RWPE2 (cell line): ENCODE data around the gene RNF20.
"Not testable (repeated sequence)": the region's sequence is repeated elsewhere in the genome, so short reads cannot be mapped to it uniquely, and the experiment has no call there.

Experiments
- ATAC-seq: fragments of 200-7000 bp; cut with Tn5 transposase; 3 replicates; pipeline ENCODE4 v1.9.1; 2021; ENCODE audit warnings: low read depth
- DNase-seq: peaks from one replicate; pipeline ENCODE4 v3.0.0-alpha.2; 2020; ENCODE audit warnings: low spot score
- H3K27ac ChIP-seq: fragments of 450-650 bp; 2 replicates; pipeline ENCODE4 v1.5.1; 2017; ENCODE audit warnings: mild to moderate bottlenecking; ENCODE audit not compliant: poor library complexity, severe bottlenecking
- H3K27me3 ChIP-seq: fragments of 250-450 bp; sonication (Bioruptor Pico); 2 replicates; pipeline ENCODE4 v1.5.1; 2021; ENCODE audit warnings: mild to moderate bottlenecking, moderate library complexity; ENCODE audit not compliant: insufficient read depth, poor library complexity, severe bottlenecking
- H3K36me3 ChIP-seq: fragments of 250-450 bp; sonication (Bioruptor Pico); 2 replicates; pipeline ENCODE4 v1.5.1; 2020; ENCODE audit warnings: low read depth, mild to moderate bottlenecking, moderate library complexity
- H3K4me1 ChIP-seq: fragments of 250-450 bp; sonication (Bioruptor Pico); 2 replicates; pipeline ENCODE4 v1.5.1; 2021; ENCODE audit warnings: mild to moderate bottlenecking, moderate library complexity; ENCODE audit not compliant: insufficient read depth, poor library complexity, severe bottlenecking
- H3K4me3 ChIP-seq: fragments of 250-450 bp; sonication (Bioruptor Pico); 2 replicates; pipeline ENCODE4 v1.5.1; 2021; ENCODE audit warnings: mild to moderate bottlenecking, moderate library complexity; ENCODE audit not compliant: severe bottlenecking
- H3K9me3 ChIP-seq: fragments of 250-450 bp; sonication (Bioruptor Pico); 2 replicates; pipeline ENCODE4 v1.5.1; 2021; ENCODE audit warnings: mild to moderate bottlenecking, moderate library complexity; ENCODE audit not compliant: severe bottlenecking
- TF ChIP-seq, protein P1 (sequence below): fragments of 450-650 bp; IDR thresholded peaks from one replicate; pipeline ENCODE4 v1.5.1; 2017; ENCODE audit warnings: mild to moderate bottlenecking, moderate library complexity; ENCODE audit not compliant: poor library complexity, severe bottlenecking

Gene RNF20

DNA sequence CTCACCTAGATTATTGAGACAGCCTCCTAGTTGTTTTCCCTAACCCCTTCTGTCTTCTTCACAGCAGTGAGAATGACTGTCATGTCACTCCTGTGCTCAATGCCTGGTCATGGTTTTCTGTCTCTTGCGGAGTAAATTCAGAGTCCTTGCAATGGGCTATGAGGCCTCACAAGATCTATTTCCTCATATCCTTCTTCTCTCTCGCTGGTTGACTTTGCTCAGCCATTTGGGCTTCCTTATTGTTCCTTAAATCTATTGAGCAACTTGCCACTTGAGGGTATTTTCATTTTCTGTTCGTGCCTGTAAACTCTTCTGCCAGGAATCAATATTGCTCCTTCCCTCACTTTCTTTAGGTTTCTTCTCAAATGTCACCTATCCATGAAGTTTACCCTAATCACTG is 52.1 kb downstream of the RNF20 start:
- no peaks in the 10 kb centered on the region for H3K36me3 ChIP-seq
- ATAC-seq = no peak
- no peak overlapping the region for H3K4me3 ChIP-seq
- no peaks in the 10 kb centered on the region for H3K9me3 ChIP-seq
- no peak overlapping the region for H3K27ac ChIP-seq
- TF ChIP-seq, protein P1, sequence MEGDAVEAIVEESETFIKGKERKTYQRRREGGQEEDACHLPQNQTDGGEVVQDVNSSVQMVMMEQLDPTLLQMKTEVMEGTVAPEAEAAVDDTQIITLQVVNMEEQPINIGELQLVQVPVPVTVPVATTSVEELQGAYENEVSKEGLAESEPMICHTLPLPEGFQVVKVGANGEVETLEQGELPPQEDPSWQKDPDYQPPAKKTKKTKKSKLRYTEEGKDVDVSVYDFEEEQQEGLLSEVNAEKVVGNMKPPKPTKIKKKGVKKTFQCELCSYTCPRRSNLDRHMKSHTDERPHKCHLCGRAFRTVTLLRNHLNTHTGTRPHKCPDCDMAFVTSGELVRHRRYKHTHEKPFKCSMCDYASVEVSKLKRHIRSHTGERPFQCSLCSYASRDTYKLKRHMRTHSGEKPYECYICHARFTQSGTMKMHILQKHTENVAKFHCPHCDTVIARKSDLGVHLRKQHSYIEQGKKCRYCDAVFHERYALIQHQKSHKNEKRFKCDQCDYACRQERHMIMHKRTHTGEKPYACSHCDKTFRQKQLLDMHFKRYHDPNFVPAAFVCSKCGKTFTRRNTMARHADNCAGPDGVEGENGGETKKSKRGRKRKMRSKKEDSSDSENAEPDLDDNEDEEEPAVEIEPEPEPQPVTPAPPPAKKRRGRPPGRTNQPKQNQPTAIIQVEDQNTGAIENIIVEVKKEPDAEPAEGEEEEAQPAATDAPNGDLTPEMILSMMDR = no peak
- peaks cover 5% of the 10 kb centered on the region for H3K4me1 ChIP-seq
- DNase-seq = no peak
- no peaks in the 10 kb centered on the region for H3K27me3 ChIP-seq

DNA sequence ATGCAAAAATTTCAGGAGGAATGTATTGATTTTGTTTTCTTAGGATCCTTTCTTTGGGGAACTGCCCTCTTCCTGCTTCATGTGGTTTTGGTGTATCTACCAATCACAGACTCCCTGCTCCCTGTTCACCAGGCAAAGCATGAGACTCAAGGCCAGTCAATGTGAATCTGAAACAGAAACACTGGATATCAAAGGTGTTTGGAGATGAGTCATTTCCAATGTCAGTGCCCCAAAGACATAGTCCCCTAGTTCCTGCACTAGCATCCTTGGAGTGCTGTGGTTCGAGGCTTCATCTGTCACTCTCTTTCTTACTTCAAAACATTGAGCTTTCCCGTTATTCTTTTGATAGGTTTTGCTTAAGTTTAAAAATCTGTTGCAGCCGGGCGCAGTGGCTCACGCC is 53.0 kb downstream of the RNF20 start:
- TF ChIP-seq, protein P1 = no peak
- H3K4me1 ChIP-seq = peaks cover 5% of the 10 kb centered on the region
- no peaks in the 10 kb centered on the region for H3K9me3 ChIP-seq
- no peak for DNase-seq
- no peaks in the 10 kb centered on the region for H3K36me3 ChIP-seq
- no peak overlapping the region for H3K4me3 ChIP-seq
- H3K27me3 ChIP-seq = no peaks in the 10 kb centered on the region
- no peak overlapping the region for H3K27ac ChIP-seq
- ATAC-seq = no peak

DNA sequence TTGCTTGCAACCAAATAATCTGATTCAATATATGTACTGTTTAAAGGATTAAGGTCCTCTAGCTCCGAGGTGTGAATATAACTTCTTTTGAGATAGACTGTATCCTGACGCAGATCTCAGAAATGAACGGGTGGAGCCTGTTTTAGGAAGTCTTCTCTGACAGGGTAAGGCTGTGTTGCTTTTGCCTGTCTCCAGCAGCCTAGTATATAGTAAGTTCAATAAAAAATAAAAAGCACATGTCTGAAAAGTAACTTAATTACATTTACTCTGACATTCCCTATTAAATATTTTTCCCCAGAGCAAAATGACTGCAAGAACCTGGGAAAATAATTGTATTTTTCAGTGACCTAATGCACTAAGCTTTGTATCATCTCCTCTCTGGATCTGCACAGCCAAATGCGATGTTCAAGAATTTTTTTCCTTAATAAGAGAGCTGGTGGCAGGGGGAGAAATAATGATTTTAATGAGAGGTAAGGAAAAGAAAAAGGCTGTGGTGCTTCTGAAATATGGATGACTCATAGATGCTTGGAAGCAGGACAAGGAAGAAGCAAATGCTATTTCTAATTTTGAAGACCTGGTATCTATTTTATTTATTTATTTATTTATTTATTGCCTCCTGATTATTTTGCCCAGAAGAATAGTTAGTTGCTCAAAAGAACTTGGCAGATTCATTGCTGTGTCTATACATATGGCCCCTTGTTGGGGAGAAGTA is 53.8 kb downstream of the RNF20 start:
- no peaks in the 10 kb centered on the region for H3K9me3 ChIP-seq
- H3K27me3 ChIP-seq = no peaks in the 10 kb centered on the region
- TF ChIP-seq, protein P1 = no peak
- ATAC-seq (no peak), DNase-seq (no peak)
- H3K27ac ChIP-seq = no peak overlapping the region
- peaks cover 5% of the 10 kb centered on the region for H3K4me1 ChIP-seq
- no peaks in the 10 kb centered on the region for H3K36me3 ChIP-seq
- H3K4me3 ChIP-seq = no peak overlapping the region

DNA sequence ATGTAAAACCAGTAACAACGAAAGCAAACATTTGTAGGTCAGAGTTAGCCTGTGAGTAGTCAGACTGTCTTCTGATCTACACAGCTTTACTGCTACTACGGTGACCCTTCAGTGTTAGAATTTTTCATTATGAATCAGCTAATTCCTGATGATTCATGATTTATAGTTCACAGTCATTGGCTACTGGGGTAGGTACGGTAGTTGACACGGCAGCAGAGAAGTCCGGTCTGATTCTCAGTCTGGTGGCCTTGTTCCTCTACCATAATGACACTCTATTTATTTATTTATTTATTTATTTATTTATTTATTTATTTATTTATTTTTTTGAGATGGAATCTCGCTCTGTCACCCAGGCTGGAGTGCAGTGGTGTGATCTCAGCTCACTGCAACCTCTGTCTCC is 56.4 kb downstream of the RNF20 start:
- DNase-seq = not testable (repeated sequence)

DNA sequence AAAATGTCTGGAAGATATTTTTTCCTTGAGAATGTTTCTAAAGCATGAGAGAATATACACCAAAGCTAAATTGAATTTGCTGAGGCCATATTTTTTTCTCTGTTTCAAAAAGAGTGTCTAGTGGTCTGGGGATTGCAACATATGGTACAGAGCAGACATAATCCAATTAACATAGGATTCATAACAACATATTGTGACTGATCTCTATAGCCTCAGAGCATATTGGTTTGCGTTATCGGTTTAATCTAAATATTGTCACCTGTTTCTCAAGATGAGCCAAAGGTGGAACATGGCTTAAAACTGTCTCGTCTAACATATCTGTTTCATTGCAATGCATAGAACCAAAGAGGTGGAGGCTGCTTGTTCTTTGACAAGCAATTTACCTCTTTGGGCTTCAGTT is 57.2 kb downstream of the RNF20 start:
- ATAC-seq (no peak), DNase-seq (no peak)
- Histone ChIP-seq H3K4me1 (peaks cover 5% of the 10 kb centered on the region), H3K36me3 (no peaks in the 10 kb centered on the region), H3K4me3 (no peak overlapping the region), H3K27me3 (no peaks in the 10 kb centered on the region), H3K27ac (no peak overlapping the region), H3K9me3 (no peaks in the 10 kb centered on the region)
- TF ChIP-seq, protein P1 = no peak

More for the DNA sequence above, 56.4 kb downstream of the RNF20 start:
- not testable (repeated sequence) for H3K9me3 ChIP-seq, H3K27me3 ChIP-seq, H3K4me3 ChIP-seq, H3K27ac ChIP-seq, H3K36me3 ChIP-seq, H3K4me1 ChIP-seq
- ATAC-seq = peak; percentile 96
